ENCODE measurements around the gene FARP1.
"Not testable (repeated sequence)": the region's sequence is repeated elsewhere in the genome, so short reads cannot be mapped to it uniquely, and the experiment has no call there.

FARP1 gene

GRCh38 chr13:98409281-98409680, 266.4 kb downstream of the FARP1 start:
- no peak for DNase-seq

DNA sequence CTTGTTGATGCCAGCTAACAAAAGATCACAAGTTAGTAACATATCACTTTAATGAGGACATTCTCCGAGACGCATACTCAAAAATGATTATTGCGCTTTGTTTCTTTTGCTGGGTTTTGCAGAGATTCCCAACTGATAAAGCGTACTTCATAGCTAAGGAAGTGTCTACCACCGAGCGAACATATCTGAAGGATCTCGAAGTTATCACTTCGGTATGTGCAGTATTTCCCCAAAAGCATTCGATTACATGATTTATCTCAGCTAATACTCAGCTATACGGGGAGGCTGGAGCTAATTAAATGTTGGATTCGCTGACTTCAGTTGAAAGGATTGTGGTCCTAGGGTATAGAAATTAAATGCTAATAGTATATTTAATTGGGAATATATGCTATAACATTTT, 267.7 kb downstream of the FARP1 start:
- DNase-seq = peak; percentile 41

DNA sequence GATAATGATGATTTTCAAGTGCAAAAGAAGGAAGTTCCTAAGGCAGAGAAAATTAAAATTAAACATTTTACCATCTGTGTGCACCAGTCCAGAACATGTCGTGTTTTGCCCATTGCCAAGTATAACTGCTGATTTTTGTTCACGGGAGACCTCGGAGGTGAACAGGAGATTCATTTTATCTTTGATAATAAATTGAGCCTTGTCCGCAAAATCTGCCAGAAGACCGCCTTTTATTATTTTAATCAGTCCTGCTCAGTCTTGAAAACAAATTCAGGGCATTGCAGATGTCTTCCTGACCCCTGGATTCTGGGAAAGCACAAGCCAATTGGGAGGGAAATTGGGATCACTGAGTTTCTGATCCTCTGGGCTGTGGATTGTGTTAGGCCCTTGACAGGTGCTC, 268.1 kb downstream of the FARP1 start:
- no peak for DNase-seq

- DNase-seq = no peak
Observed at GRCh38 chr13:98411617-98412265, 268.8 kb downstream of the FARP1 start.

DNA sequence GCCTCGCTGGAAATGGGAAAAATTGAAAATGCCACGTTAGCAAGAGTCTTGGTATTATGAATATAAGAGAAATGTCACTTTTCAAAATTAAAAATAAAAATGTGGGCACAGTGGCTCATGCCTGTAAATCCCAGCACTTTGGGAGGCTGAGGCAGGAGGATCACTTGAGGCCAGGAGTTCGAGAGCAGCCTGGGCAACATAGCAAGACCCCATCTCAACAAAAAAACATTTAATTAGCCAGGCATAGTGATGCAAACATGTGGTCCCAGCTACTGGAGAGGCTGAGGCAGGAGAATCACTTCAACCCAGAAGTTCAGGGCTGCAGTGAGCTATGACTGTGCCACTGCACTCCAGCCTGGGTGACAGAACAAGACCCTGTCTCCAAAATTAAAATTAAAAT, 270.4 kb downstream of the FARP1 start:
- DNase-seq = not testable (repeated sequence)

DNA sequence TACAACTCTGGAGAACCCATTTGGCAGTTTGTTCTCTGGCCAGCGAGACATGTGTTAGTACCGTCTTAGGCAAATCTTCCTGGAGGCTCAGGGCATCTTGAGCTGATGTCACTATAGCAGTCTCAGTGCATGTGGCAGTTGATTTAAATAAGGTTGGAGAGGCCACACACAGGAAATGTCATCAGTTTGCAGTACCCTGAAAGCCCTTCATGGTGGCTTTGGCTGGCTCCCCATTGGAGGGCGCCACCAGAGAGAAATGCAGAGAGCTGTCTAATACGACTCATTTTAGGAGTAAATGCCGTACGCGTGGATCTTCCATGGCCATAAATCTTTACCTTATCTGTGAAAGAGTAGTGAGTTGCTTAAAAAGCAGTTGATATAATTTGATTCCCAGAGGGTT, 270.9 kb downstream of the FARP1 start:
- no peak for DNase-seq

DNA sequence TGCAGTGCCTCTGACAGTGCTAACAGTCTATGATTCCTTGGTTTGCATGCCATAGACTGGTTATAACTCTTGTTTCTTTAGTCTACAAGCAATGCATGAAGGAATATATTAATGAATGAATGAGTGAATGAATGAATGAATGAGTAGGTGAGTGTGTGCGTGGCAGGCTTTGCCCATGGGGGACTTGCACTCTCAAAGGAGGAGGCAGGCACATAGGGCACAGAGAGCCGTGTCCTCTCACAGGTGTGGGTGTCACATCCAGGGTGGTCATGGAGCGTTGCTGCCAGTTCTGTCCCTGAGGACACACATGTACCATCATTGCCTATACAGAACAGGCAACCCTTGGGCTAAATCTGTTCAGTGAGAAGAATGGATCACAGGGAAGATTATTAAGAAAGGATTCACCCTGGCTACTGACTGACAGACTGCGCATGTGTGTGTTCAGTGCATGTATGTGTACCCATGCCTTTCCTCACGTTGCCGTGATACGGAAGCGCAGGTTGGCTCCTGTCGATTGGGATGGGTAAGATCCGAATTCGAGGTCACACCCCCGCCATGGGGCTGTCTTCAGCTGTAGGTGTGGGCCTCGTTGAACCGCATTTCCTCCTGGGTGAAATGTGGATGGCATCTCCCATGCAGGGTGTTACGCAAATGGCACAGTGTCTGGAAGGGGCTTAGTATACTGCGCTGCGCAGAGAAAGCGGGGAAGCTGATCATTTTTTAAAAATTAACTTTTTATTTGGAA, 272.6 kb downstream of the FARP1 start:
- no peak for DNase-seq

DNA sequence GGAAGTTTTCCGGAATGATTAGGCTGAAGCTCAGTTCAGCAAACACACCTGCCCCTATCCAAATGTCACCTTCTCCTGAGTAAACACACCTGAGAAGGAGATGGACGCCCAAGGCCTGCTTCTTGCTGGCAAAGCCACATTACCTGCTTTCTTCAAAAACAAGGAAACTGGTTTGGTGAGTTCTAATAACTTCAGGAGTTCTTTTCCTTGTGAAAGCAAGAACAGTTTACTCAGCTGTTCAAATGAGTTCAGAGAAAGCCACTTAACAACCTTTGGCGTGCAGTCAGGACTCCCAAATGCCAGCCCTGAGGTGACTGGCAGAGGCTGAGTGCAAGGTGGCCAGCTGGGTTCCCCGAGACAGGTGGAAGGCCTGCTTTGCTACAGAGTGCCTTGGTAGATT, 273.5 kb downstream of the FARP1 start:
- DNase-seq = no peak

- DNase-seq = no peak
Observed at GRCh38 chr13:98419786-98420553, 277.1 kb downstream of the FARP1 start.

DNA sequence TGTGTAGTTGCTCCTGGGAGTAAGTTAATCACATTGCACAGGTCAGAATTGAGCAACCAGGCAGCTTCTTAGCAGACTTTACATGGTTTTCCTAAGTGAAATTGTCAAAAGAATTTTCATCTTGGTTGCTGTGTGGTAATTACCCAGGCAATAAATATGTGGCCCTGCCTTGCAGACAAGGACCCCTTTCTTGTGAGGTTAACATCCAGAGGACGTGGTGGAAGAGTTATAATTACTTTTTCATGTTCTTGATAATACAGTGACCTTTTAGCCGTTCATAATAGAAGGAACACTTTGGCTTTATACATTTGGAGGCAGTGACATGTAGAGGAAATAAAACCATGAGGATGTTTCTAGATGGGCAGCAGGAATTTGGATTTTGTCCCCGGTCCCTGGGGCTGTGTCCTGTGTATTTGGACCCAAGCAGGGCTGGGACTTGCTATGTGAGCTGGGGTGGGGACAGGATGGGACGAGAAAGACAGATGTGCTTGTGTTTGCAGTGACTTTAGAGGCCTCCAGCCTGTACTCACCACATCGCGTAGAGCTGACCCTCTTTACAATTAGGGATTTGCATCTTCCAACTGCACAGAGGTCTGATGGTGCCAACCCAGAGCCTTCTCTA, 277.8 kb downstream of the FARP1 start:
- DNase-seq = no peak

- DNase-seq = no peak
Observed at GRCh38 chr13:98422046-98422445, 279.2 kb downstream of the FARP1 start.

DNA sequence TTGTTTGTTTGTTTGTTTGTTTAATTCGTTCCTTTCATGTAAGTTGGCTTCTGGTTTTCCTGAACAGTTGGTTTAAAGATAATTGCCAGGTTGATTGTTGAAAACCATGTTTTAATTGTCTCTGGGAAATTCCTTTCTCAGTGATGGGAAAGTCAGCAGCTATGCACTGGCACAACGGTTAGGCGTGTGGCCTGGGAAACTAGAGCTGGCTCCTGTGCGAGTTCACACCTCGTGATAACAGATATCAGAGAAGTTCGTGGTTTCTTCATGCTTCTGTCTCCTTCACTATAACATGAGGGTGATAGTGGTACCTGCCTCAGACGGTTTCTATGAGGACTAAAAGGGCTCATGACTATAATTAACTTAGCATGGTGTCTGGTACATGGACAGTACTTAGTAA, 280.5 kb downstream of the FARP1 start:
- DNase-seq = no peak

GRCh38 chr13:98427331-98427995, 284.6 kb downstream of the FARP1 start:
- DNase-seq = no peak

DNA sequence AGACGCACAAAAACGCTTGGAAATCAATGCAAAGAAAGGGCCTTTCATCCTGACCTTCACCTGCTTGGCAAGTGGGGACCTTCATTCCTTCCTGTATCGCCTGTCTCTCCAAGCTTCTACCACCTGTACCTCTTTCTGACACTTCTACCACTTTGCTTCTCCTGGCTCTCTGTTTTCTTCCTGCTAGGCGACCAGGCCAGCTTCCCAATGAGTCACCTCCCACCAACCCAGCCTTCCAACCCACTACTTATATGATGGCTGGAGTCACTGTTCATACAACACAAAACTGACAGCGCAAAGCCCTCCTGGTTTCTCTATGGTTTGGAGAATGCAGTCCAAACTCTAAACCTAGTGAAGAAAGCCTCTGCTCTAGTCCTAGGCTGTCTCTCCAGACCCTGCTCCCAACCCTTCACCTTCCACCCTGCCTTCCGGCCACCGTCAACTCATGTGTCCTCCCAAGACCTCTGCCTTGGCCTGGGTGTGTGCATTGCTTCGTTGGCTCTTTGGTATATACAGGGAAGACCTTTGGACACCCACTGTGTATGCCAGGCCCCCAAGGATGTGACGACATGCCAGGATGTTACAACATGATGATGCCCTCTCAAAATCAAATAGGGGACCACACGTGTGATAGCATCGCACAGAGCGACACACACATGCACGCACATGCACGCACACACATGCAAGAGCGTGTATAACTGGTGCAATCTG, 285.5 kb downstream of the FARP1 start:
- no peak for DNase-seq

GRCh38 chr13:98429081-98429480, 286.2 kb downstream of the FARP1 start:
- DNase-seq = no peak

DNA sequence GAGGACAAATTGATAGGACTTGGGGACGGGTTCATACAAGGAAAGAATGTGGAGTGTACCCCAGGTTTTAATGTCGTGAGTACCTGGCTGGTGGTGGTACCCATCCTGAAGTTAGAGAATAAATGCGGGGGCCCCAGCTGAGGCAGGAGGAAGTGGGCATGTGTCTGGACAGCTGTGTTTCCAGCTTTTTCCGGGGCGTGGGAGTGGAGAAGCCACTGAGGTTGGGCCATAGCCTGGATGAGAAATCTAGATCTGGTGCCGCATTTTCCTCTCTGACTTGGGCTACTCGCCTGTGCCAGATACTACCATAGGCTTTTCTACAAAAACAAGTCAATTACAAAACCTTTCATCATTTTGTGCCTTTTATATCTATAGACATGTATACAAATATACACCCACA, 286.6 kb downstream of the FARP1 start:
- DNase-seq = no peak

DNA sequence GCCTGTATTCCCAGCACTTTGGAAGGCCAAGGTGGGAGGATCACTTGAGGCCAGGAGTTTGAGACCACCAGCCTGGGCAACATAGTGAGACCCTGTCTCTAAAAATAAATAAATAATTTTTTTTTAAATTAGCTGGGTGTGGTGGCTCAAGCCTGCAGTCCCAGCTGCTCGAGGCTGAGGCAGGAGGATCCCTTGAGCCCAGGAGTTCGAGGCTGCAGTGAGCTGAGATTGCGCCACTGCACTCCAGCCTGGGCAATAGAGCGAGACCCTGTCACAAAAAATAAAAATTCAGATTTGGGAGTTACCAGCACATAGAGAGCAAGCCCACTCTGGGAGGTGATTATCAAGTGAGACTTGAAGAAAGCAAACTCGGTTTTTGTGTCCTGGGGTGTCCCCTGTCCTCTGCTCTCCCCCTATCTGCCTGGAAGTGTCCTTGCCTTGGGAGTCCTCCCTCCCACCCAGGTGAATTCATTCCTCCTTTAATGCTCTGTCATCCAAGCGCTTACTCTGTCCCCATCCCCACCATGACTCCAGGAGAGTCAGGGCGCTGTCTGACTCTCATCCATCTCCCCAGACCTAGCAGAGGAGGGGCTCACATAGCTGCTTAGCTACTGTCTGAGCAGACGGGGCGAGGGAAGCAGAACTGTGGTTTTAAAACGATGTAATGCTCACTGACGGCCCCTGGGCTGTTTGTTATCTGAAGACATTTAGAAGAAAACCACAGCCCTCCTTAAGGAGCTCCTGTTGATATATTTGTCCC, 287.3 kb downstream of the FARP1 start:
- DNase-seq = peak; percentile 54

- no peak for DNase-seq
Observed at GRCh38 chr13:98432638-98433037, 289.7 kb downstream of the FARP1 start.

DNA sequence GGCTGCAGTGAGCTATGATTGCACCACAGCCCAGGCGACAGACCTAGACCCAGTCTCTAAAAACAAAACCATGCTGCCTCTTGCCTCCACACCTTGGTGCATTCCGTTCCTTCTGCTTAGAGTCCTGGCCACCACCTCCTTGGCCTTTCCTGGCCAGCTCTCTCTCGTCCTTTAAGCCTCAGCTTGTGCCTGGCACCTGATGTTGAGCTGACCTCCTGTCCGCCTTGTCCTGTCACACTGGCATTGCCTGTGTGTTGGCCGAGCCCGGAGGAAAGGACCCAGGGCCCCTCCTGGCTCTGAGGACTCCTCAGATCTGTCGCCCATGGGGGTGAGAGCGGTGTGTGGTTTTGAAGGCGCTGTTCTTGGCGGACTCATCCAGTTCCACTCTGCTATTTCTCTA, 290.8 kb downstream of the FARP1 start:
- DNase-seq = no peak

- DNase-seq = no peak
Observed at GRCh38 chr13:98434060-98434459, 291.2 kb downstream of the FARP1 start.

- no peak for DNase-seq
Observed at GRCh38 chr13:98435376-98435775, 292.5 kb downstream of the FARP1 start.

Data from fibroblast of skin of scalp (primary cell).